ENCODE measurements around the gene CUL9. TPM values are rescaled to one million over a fixed set of nuclear protein-coding genes. Genes with fewer than 3 reads are reported as not detected.

CUL9 gene
- total RNA-seq, 1 donor from 2014 or later = 36.1 TPM

DNA sequence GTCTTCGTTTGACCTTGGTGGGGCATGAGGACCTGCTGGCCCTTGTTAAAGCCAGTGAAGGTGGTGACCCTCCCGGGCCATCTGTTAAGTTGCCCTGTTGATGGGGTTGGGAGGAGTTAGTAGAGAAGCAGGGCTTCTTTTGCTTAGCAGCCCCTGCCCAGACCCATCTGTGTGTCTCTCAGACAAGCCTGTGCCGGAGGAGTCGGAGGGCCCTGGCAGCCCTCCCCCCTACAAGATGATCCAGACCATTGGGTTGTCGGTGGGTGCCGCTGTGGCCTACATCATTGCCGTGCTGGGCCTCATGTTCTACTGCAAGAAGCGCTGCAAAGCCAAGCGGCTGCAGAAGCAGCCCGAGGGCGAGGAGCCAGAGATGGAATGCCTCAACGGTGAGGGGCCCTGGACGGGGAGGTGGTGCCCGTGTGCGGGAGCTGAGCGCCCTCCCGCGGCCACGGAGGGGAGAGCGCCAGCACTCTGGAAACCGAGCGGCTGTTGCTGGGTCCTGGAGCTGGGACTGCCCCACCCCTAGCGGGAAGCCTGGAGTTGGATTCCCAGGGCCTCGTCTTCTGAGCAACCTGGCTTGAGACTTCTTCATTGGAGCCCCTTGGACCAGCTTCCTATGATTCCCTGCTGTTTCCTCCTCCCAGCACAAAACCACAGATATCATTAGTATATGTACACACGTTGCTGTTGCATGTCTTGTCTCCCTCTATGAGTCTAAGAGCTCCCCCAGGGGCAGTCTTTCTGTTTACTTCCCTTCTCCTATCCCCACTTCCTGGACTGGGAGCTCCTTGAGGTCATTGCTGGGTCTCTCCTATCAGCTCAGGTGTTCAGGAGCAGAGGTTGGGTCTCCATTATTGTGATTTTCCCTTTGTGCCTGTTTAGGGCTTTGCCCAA, 38.5 kb upstream of the CUL9 start:
- DNase-seq (ENCODE audit: low spot score in 2 of 2) = peak; percentile 29 to 93
- no peaks in the 10 kb centered on the region for H3K27me3 ChIP-seq
- peak overlapping the region in 1 of 2 donors; percentile 9 for H3K27ac ChIP-seq
- H3K9me3 ChIP-seq = no peaks in the 10 kb centered on the region
- no peak overlapping the region for H3K4me3 ChIP-seq
- intact Hi-C loops (cut with DNase I) = loop anchor here (1.0 to 5.0 kb wide), 4 partner anchors 73 to 242 kb away; partner anchors contain the start of genes KLC4, KLHDC3, MEA1 and MRPL2
- H3K4me1 ChIP-seq = peaks cover 0 to 3% of the 10 kb centered on the region in 2 donors
- TF ChIP-seq, protein P1, sequence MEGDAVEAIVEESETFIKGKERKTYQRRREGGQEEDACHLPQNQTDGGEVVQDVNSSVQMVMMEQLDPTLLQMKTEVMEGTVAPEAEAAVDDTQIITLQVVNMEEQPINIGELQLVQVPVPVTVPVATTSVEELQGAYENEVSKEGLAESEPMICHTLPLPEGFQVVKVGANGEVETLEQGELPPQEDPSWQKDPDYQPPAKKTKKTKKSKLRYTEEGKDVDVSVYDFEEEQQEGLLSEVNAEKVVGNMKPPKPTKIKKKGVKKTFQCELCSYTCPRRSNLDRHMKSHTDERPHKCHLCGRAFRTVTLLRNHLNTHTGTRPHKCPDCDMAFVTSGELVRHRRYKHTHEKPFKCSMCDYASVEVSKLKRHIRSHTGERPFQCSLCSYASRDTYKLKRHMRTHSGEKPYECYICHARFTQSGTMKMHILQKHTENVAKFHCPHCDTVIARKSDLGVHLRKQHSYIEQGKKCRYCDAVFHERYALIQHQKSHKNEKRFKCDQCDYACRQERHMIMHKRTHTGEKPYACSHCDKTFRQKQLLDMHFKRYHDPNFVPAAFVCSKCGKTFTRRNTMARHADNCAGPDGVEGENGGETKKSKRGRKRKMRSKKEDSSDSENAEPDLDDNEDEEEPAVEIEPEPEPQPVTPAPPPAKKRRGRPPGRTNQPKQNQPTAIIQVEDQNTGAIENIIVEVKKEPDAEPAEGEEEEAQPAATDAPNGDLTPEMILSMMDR (IDR thresholded peaks at IDR 0.05) = peak; percentile 94 to 97 (median 95)
- no peaks in the 10 kb centered on the region for H3K36me3 ChIP-seq

DNA sequence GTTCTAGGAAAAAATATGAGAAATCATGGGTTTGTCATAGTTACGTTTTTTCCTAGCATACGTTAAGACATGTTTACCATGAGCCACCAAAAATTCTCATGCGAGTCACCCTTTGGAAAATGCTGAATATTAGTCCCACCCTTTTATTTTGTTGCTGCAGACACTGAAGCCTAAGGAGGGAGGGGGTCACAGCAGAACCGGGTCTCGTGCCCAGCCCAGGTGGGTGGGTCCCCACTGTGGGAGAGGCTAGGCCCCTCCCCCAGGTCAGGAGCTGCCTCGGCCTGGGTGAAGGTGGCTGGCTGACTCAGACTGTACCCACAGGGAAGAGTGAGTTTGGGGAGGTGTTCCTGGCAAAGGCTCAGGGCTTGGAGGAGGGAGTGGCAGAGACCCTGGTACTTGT, 37.1 kb upstream of the CUL9 start:
- TF ChIP-seq, protein P1 (IDR thresholded peaks at IDR 0.05) = no peak
- no peak for DNase-seq (ENCODE audit: low spot score in 2 of 2)
- Histone ChIP-seq H3K27me3 (no peaks in the 10 kb centered on the region), H3K4me1 (peaks cover 0 to 3% of the 10 kb centered on the region in 2 donors), H3K4me3 (no peak overlapping the region), H3K36me3 (no peaks in the 10 kb centered on the region), H3K9me3 (no peaks in the 10 kb centered on the region), H3K27ac (no peak overlapping the region)
- intact Hi-C loops (cut with DNase I) = loop anchor here (5.0 kb wide), 2 partner anchors 88 to 133 kb away; partner anchors contain the start of genes KLC4, KLHDC3, MEA1 and MRPL2

DNA sequence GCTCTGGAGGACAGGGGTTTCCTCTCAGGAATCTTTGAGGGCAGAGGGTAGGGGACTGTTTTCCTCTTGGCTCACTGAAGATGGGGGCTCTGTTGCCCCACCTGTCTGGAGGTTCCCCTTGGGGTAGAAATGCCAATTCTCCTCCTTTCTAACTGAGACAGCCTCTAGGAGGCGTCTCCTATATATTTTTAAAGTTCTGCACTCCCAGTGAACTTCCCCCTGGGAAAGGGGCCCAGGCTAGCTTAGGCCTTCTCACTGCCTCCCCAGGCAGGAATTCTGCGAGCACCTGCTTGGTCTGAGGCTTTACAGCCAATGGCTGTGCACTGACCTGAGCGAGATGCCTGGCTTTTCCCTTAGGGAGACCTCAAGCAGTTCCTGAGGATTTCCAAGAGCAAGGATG, 35.7 kb upstream of the CUL9 start:
- Histone ChIP-seq H3K36me3 (no peaks in the 10 kb centered on the region), H3K4me1 (peaks cover 0 to 5% of the 10 kb centered on the region in 2 donors), H3K9me3 (no peaks in the 10 kb centered on the region), H3K4me3 (no peak overlapping the region), H3K27me3 (no peaks in the 10 kb centered on the region), H3K27ac (no peak overlapping the region)
- TF ChIP-seq, protein P1 (IDR thresholded peaks at IDR 0.05) = no peak
- no peak for DNase-seq (ENCODE audit: low spot score in 2 of 2)
- intact Hi-C loops (cut with DNase I) = no loop called here

DNA sequence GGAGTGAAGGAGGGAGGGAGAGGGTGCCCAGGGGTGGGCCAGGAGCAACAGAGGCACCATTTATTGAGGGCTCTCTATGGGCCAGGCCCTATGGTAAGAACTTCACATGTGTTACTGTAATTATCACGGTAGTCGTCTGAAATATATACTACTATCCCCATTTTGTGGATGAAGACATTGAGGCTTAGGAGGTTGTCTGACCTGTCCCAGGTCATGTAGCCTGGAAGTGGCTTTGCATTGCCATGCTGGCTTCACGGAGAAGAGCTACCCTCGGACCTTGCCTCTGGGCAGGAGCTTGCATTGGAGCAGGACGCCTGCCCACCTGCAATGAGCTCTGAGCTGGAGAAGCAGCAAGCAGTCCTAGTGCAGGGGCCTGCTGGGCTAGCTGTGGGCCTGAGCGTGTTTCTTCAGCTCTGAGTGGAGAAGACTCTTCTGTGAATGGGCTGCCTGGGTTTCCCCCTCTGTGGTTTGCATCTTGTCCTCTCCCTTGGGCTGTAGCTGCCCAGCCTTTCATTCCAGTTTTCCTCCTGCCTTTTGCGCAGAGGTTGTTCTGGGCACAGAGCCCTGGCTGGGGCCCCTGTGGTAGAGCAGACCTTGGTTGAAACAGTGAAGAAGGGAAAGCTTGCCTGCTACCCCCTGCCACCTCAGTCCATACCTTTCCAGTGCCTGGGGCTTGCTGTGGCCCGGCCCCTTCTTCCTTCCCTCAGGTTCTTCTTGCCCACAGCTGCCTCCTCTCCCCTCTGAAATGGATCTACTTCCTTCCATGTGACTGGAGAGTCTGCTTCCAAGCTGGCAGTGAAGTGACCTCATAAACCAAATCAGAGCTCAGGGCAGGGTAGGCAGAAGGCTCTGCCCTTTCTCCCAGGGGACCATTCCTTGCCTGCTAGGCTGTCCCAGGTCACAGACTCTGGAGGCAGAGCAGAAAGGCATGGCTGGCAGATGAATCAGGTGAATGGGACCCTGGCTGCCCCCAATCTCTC, 35.0 kb upstream of the CUL9 start:
- peaks cover 0 to 5% of the 10 kb centered on the region in 2 donors for H3K4me1 ChIP-seq
- intact Hi-C loops (cut with DNase I) = no loop called here
- no peaks in the 10 kb centered on the region for H3K27me3 ChIP-seq
- no peak for DNase-seq (ENCODE audit: low spot score in 2 of 2)
- H3K9me3 ChIP-seq = no peaks in the 10 kb centered on the region
- TF ChIP-seq, protein P1 (IDR thresholded peaks at IDR 0.05) = no peak
- H3K4me3 ChIP-seq = no peak overlapping the region
- no peaks in the 10 kb centered on the region for H3K36me3 ChIP-seq
- H3K27ac ChIP-seq = peak overlapping the region in 1 of 2 donors; percentile 13

DNA sequence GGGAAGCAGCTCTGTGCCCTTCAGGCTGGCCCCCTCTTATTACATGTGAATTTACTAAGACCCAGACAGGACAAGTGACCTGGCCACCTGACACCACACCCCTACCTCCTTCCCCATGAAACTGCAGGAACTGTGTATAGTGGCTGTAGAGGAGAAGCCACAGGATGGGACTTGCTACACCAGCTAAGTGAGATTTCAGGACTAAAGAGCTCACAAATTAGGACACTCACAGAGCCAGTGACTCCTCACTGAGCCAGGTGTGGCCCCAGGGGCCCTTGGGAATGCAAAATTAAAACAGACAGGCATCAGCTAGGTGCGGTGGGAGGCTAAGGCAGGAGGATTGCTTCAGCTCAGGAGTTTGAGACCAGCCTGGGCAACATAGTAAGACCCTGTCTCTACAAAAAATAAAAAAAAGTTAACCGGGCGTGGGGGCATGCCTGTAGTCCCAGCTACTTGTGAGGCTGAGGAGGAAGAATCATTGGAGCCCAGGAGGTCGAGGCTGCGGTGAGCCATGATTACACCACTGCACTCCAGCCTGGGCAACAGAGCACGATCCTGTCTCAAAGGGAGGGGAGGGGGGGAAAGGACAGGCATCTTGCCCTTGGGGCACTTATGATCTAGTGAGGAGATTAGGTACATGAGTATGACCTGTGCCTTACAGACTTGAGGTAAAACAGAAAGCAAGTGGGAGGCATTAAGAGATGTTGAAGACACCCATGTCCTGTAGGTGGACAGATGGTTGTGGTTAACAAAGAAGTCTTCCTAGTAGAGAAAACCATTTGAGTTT, 34.1 kb upstream of the CUL9 start:
- H3K4me1 ChIP-seq = peaks cover 0 to 5% of the 10 kb centered on the region in 2 donors
- H3K27me3 ChIP-seq = no peaks in the 10 kb centered on the region
- DNase-seq (ENCODE audit: low spot score in 2 of 2) = no peak
- no peaks in the 10 kb centered on the region for H3K36me3 ChIP-seq
- intact Hi-C loops (cut with DNase I) = no loop called here
- H3K9me3 ChIP-seq = no peaks in the 10 kb centered on the region
- no peak overlapping the region for H3K4me3 ChIP-seq
- TF ChIP-seq, protein P1 (IDR thresholded peaks at IDR 0.05) = no peak
- no peak overlapping the region for H3K27ac ChIP-seq
